Epithelial cell of esophagus (primary cell): ENCODE measurements around the gene DNAJC1.
"Not testable (repeated sequence)": the region's sequence is repeated elsewhere in the genome, so short reads cannot be mapped to it uniquely, and the experiment has no call there.

Source experiments
- DNase-seq: peaks from one replicate; pipeline ENCODE4 v3.0.0; 2010; ENCODE audit warnings: low read depth
- H3K4me3 ChIP-seq: 2 replicates; pipeline ENCODE4 v1.5.1; 2011; ENCODE audit warnings: mild to moderate bottlenecking, low read length, control low read depth
- CTCF ChIP-seq: IDR thresholded peaks from 2 replicates; pipeline ENCODE4 v1.5.1; 2011; ENCODE audit warnings: low read depth, mild to moderate bottlenecking, low read length, control low read depth, inconsistent platforms; ENCODE audit not compliant: insufficient read depth; ENCODE audit errors: missing control alignments

The DNAJC1 gene

GRCh38 chr10:22034333-22034732 is 30.8 kb upstream of the DNAJC1 start:
- no peak for DNase-seq
- TF ChIP-seq CTCF = no peak
- no peak overlapping the region for H3K4me3 ChIP-seq

- not testable (repeated sequence) for H3K4me3 ChIP-seq, DNase-seq
Measured at GRCh38 chr10:22032268-22032667, 28.7 kb upstream of the DNAJC1 start.

GRCh38 chr10:22030421-22030820 is 26.9 kb upstream of the DNAJC1 start:
- H3K4me3 ChIP-seq = no peak overlapping the region
- DNase-seq = no peak
- no peak for TF ChIP-seq CTCF

GRCh38 chr10:22029445-22030236 is 26.1 kb upstream of the DNAJC1 start:
- no peak for TF ChIP-seq CTCF
- no peak for DNase-seq
- H3K4me3 ChIP-seq = no peak overlapping the region

GRCh38 chr10:22027364-22028238 is 24.1 kb upstream of the DNAJC1 start:
- TF ChIP-seq CTCF = no peak
- H3K4me3 ChIP-seq = no peak overlapping the region
- no peak for DNase-seq

GRCh38 chr10:22026287-22026686 is 22.8 kb upstream of the DNAJC1 start:
- DNase-seq = no peak
- TF ChIP-seq CTCF = no peak
- H3K4me3 ChIP-seq = no peak overlapping the region

- no peak overlapping the region for H3K4me3 ChIP-seq
- DNase-seq = no peak
- TF ChIP-seq CTCF = no peak
Measured at GRCh38 chr10:22023508-22023907, 20.0 kb upstream of the DNAJC1 start.
